Non-pigmented ciliary epithelial cell (primary cell): ENCODE data around the gene LDB1.

Experiments used
- DNase-seq: peaks from one replicate; pipeline ENCODE4 v3.0.0-alpha.2; 2010; ENCODE audit warnings: low read depth

Gene LDB1, protein sequence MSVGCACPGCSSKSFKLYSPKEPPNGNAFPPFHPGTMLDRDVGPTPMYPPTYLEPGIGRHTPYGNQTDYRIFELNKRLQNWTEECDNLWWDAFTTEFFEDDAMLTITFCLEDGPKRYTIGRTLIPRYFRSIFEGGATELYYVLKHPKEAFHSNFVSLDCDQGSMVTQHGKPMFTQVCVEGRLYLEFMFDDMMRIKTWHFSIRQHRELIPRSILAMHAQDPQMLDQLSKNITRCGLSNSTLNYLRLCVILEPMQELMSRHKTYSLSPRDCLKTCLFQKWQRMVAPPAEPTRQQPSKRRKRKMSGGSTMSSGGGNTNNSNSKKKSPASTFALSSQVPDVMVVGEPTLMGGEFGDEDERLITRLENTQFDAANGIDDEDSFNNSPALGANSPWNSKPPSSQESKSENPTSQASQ

GRCh38 chr10:102120142-102120990, at the start of gene LDB1:
Gene LDB1 (minus strand): TSS chr10:102120368. CDS start chr10:102120110, 258 bp downstream.
- DNase-seq: no peak

DNA sequence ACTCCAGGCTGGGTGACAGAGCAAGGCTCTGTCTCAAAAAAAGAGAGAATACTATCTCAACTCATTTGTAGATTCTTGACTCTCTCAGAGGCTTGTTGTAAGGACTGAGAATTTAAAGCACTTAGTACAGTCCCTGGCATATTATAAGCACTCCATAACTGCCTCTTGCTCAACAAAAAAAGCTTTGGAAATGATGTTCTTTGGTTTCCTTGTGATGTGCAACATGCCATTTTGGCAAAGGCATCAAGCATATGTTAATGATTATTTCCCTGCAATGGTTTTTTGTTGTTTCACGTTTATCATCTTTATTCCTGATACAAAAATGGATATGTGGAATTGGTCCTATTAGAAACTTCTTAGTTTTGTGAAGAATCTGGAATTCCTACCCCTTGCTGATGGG, 47.7 kb upstream of the LDB1 start:
- DNase-seq: no peak

DNA sequence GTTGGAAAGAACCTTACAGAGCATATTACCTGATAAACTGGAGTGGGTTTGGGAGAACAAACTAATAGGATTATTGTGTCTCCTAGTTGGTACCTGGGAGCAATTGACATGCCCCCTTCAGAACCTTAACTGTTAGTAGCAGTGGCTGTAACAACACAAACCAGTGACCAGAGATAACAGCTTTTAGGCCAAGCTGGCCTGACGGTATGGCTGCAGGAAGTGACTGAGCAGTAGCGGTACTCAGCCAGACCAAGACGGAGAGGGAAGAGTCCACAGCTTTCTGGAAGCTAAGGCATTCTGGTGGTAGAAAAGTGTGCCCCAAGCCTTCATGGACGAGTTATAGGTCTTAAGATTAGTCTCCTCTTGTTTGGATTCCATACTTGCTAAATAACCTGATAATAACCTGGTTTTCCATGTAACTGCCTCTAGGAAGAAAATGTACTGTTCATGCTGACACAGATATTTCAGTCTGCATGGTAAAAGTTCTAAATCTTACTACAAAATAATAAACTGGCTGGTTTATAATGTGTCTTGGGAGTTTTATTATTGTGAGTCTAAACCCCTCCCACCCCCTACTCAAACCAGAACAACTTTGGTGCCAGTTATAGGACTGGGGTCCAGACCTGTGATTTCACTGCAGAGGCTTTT, 43.3 kb upstream of the LDB1 start:
- no peak for DNase-seq

- DNase-seq: no peak
Measured at GRCh38 chr10:102159831-102160230, 39.7 kb upstream of the LDB1 start.

- no peak for DNase-seq
Measured at GRCh38 chr10:102159051-102159597, 39.0 kb upstream of the LDB1 start.

- no peak for DNase-seq
Measured at GRCh38 chr10:102157224-102157623, 37.1 kb upstream of the LDB1 start.

GRCh38 chr10:102154466-102155116, 34.4 kb upstream of the LDB1 start:
- DNase-seq: no peak

DNA sequence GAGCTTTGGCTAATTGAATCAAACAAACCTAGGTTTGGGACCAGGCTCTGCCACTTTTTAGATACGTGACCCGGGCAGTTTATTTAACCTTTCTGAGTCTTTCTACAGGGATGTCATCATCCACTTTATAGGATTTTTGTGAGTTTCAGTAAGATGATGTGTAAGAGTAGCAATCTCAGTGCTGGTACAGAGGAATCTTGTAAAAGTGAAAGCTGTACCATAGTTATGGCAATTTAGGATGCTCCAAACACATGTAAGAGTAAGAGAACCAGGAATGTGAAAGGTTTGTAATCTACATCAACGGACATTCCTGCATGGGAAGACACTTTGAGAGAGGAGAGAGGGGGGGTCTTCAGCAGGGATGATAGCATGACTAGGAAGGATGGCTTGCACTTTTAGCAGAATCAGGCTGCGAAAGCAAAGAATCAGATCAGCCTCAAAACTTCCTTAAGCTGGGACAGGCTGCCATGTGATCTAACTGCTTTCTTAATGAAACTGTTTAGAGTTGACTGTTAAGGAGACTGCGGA, 33.0 kb upstream of the LDB1 start:
- DNase-seq: no peak

DNA sequence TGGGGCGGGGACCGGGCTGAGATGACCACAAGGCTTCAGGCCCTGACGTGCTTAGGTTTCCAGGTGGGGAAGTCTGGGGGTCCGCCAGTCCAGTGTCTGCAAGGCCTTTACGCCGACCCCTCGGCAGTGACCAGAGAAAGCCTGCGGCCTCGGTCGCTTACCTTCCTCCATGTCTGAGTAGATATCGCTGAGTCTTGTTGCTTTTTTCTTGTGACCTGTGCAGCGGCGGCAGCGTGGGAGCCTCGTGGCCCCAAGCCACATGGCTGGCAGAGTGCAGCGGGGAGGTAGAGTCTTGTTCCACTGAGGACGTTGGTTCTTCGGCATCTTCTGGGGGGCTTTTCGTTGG, 32.4 kb upstream of the LDB1 start:
- no peak for DNase-seq

- DNase-seq: peak; percentile 96
Measured at GRCh38 chr10:102151774-102152544, 31.8 kb upstream of the LDB1 start, which contains the start of gene NOLC1. Gene NOLC1 (plus strand): TSS chr10:102152389. CDS start chr10:102152411, 22 bp downstream.

GRCh38 chr10:102150970-102151773, 31.0 kb upstream of the LDB1 start:
- no peak for DNase-seq

- DNase-seq: no peak
Measured at GRCh38 chr10:102148275-102148674, 28.1 kb upstream of the LDB1 start.

DNA sequence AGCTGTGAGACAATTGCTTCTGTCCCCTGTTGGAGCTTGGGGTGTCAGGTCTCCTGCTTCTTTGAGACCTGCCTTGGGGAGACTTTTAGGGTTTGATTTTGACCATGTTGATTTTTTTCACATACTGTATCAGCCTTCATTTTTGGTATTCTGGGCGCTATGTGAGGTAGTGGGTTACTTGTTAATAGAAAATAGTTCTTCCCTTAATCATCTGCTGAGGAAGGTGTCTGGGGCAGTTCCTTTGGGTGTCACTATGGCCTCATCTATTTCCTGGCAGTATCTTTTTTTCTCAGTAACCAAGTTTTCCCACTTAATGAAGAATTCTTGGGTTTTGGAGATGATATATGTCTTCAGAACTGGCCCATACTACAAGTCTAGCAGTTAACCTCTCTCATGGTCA, 27.4 kb upstream of the LDB1 start:
- DNase-seq: no peak

DNA sequence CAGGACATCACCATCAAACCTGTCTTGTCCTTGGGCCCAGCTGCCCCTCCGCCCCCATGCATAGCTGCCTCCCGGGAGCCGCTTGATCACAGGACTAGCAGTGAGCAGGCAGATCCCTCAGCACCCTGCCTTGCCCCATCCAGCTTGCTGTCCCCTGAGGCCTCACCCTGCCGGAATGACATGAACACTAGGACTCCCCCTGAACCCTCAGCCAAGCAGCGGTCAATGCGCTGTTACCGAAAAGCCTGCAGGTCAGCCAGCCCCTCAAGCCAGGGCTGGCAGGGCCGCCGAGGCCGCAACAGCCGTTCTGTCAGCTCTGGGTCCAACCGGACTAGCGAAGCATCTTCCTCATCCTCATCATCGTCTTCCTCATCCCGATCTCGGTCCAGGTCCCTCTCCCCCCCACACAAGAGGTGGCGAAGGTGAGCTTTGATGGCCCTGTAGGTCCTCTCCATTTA, 26.8 kb upstream of the LDB1 start:
- no peak for DNase-seq

- no peak for DNase-seq
Measured at GRCh38 chr10:102141583-102142107, 21.5 kb upstream of the LDB1 start.

DNA sequence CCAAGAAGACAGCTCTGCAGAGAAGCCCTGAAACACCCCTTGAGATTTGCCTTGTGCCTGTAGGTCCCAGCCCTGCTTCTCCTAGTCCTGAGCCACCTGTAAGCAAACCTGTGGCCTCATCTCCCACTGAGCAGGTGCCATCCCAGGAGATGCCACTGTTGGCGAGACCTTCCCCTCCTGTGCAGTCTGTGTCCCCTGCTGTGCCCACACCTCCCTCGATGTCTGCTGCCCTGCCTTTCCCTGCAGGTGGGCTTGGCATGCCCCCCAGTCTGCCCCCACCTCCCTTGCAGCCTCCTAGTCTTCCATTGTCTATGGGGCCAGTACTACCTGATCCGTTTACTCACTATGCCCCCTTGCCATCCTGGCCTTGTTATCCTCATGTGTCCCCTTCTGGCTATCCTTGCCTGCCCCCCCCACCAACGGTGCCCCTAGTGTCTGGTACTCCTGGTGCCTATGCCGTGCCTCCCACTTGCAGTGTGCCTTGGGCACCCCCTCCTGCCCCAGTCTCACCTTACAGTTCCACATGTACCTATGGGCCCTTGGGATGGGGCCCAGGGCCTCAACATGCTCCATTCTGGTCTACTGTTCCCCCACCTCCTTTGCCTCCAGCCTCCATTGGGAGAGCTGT, 20.9 kb upstream of the LDB1 start:
- no peak for DNase-seq

DNA sequence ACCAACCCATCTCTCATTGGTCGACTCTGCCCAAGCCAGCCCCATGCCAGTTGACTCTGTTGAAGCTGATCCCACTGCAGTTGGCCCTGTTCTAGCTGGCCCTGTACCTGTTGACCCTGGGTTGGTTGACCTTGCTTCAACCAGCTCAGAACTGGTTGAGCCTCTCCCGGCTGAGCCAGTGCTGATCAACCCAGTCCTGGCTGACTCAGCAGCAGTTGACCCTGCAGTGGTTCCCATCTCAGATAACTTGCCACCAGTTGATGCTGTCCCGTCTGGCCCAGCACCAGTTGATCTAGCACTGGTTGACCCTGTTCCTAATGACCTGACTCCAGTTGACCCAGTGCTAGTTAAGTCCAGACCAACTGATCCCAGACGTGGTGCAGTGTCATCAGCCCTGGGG, 20.1 kb upstream of the LDB1 start:
- DNase-seq: no peak

DNA sequence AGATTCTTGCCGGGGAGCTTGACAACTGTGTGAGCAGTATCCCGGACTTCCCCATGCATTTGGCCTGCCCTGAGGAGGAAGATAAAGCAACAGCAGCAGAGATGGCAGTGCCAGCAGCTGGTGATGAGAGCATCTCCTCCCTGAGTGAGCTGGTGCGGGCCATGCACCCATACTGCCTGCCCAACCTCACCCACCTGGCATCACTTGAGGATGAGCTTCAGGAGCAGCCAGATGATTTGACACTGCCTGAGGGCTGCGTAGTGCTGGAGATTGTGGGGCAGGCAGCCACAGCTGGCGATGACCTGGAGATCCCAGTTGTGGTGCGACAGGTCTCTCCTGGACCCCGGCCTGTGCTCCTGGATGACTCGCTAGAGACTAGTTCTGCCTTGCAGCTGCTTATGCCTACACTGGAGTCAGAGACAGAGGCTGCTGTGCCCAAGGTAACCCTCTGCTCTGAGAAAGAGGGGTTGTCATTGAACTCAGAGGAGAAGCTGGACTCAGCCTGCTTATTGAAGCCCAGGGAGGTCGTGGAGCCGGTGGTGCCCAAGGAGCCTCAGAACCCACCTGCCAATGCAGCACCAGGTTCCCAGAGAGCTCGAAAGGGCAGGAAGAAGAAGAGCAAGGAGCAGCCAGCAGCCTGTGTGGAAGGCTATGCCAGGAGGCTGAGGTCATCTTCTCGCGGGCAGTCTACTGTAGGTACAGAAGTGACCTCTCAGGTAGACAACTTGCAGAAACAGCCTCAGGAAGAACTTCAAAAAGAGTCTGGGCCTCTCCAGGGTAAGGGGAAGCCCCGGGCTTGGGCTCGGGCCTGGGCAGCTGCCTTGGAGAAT, 19.3 kb upstream of the LDB1 start:
- no peak for DNase-seq
